HCT116 (cell line): Measurements from ENCODE around the gene XRN2. TPM values are rescaled to one million over a fixed set of nuclear protein-coding genes. Genes with fewer than 3 reads are reported as not detected.

Experiments
- ATAC-seq: fragments of 200-7000 bp; cut with Tn5 transposase; 2 replicates; pipeline ENCODE4 v1.9.1; 2020; ENCODE audit warnings: mild to moderate bottlenecking, moderate library complexity
- BruUV-seq: library from RNA; stranded (reverse); fragments of 400-500 nt; replicated peaks from 2 replicates; lab custom pipeline; 2021; lab: Mats Ljungman, UMichigan
- CTCF ChIA-PET: fragments of 300-600 bp; sonication (Branson Sonifier 250); formaldehyde crosslinking; loops from one replicate; lab custom pipeline; 2021; ENCODE audit warnings: antibody characterized with exemption; lab: Charles Lee
- POLR2A ChIA-PET: fragments of 300-600, 350-600 bp; sonication (Branson Sonifier 250); formaldehyde crosslinking; loops from one replicate; lab custom pipeline; 2021; ENCODE audit warnings: antibody characterized with exemption; lab: Charles Lee
- RAD21 ChIA-PET, 2 experiments: fragments of 300-600 bp; sonication (Branson Sonifier 250); formaldehyde crosslinking; loops; one replicate each; lab custom pipeline; 2023; ENCODE audit warnings: low total read pairs in 2 of 2; ENCODE audit not compliant: uncharacterized antibody in 2 of 2, unreplicated experiment in 2 of 2, low non-redundant PET in 1 of 2; lab: Charles Lee
- DNase-seq: peaks from one replicate; pipeline ENCODE4 v3.0.0-alpha.2; 2010; ENCODE audit warnings: low read depth, low spot score
- H2AFZ ChIP-seq: fragments of 200-600 bp; shearing (Covaris generic), sonication (generic); 2 replicates; pipeline ENCODE4 v1.6.1; 2017; ENCODE audit warnings: low read depth, mixed run types, mixed read lengths, antibody characterized with exemption, low read length; ENCODE audit not compliant: poor library complexity, severe bottlenecking
- H3K27ac ChIP-seq: 2 replicates; pipeline ENCODE4 v1.5.1; 2012; ENCODE audit warnings: low read depth, low read length
- H3K27me3 ChIP-seq: fragments of 200-600 bp; sonication (generic); 2 replicates; pipeline ENCODE4 v1.6.1; 2016; ENCODE audit warnings: mixed run types, low read length, mixed read lengths; ENCODE audit not compliant: insufficient read depth
- H3K36me3 ChIP-seq, 2 experiments: fragments of 200-500 bp in 1 of 2; fragments of 200-600 bp in 1 of 2; sonication (Bioruptor generic) in 1 of 2; sonication (generic) in 1 of 2; 2 replicates each; pipeline versions ENCODE4 v1.5.1 to v1.6.1; 2014 to 2016; ENCODE audit warnings: low read length in 2 of 2, inconsistent platforms in 1 of 2, mixed read lengths in 1 of 2, mixed run types in 1 of 2; ENCODE audit not compliant: insufficient read depth in 2 of 2, control insufficient read depth in 1 of 2
- H3K4me1 ChIP-seq, 2 experiments: fragments of 200-600 bp in 1 of 2; sonication (generic) in 1 of 2; 2 replicates each; pipeline versions ENCODE4 v1.5.1 to v1.6.1; 2012 to 2017; ENCODE audit warnings: low read length in 2 of 2, inconsistent platforms in 1 of 2, mild to moderate bottlenecking in 1 of 2, mixed read lengths in 1 of 2, mixed run types in 1 of 2, moderate library complexity in 1 of 2; ENCODE audit not compliant: insufficient read depth in 2 of 2, control insufficient read depth in 1 of 2
- H3K4me2 ChIP-seq: fragments of 200-600 bp; sonication (generic); 2 replicates; pipeline ENCODE4 v1.6.1; 2017; ENCODE audit warnings: mixed run types, low read length, mixed read lengths
- H3K4me3 ChIP-seq, 2 experiments: fragments of 200-600 bp in 1 of 2; sonication (generic) in 1 of 2; replicated peaks in 1 of 2; 2 replicates each; pipeline ENCODE4 v1.5.1; 2011 to 2016; ENCODE audit warnings: low read length in 2 of 2, control low read depth in 1 of 2, low read depth in 1 of 2, mild to moderate bottlenecking in 1 of 2, mixed read lengths in 1 of 2, mixed run types in 1 of 2
- H3K79me2 ChIP-seq: fragments of 200-600 bp; sonication (generic); 2 replicates; pipeline ENCODE4 v1.6.1; 2017; ENCODE audit warnings: mild to moderate bottlenecking, mixed run types, low read length, moderate library complexity, mixed read lengths; ENCODE audit not compliant: insufficient read depth
- H3K9ac ChIP-seq: fragments of 200-600 bp; sonication (generic); 2 replicates; pipeline ENCODE4 v1.6.1; 2016; ENCODE audit warnings: low read length, mixed read lengths
- H3K9me2 ChIP-seq: fragments of 200-600 bp; sonication (generic), shearing (Covaris generic); 2 replicates; pipeline ENCODE4 v1.6.1; 2017; ENCODE audit warnings: mixed run types, mild to moderate bottlenecking, moderate library complexity; ENCODE audit not compliant: insufficient read depth
- H3K9me3 ChIP-seq, 2 experiments: fragments of 200-500 bp in 1 of 2; fragments of 200-600 bp in 1 of 2; sonication (Bioruptor generic) in 1 of 2; sonication (generic) in 1 of 2; 2 replicates each; pipeline ENCODE4 v1.6.1; 2014 to 2017; ENCODE audit warnings: low read length in 2 of 2, mixed read lengths in 2 of 2, inconsistent platforms in 1 of 2, low read depth in 1 of 2, mild to moderate bottlenecking in 1 of 2, mixed run types in 1 of 2, moderate library complexity in 1 of 2; ENCODE audit not compliant: control insufficient read depth in 1 of 2, insufficient read depth in 1 of 2
- H4K20me1 ChIP-seq: fragments of 200-600 bp; sonication (generic), shearing (Covaris generic); 2 replicates; pipeline ENCODE4 v1.6.1; 2017; ENCODE audit warnings: mixed run types, mild to moderate bottlenecking, moderate library complexity; ENCODE audit not compliant: insufficient read depth
- CBX3 ChIP-seq: IDR thresholded peaks from 2 replicates; pipeline ENCODE4 v1.6.1; 2012; ENCODE audit warnings: low read depth
- ELF1 ChIP-seq: IDR thresholded peaks from 2 replicates; pipeline ENCODE4 v1.6.1; 2012; ENCODE audit warnings: low read depth, borderline replicate concordance
- EZH2 ChIP-seq: fragments of 200-600 bp; sonication (generic); IDR thresholded peaks from 2 replicates; pipeline ENCODE4 v1.6.1; 2017; ENCODE audit warnings: antibody characterized with exemption, mixed run types
- FOSL1 ChIP-seq: IDR thresholded peaks from 2 replicates; pipeline ENCODE4 v1.6.1; 2012; ENCODE audit warnings: low read depth
- POLR2A ChIP-seq: IDR thresholded peaks from 2 replicates; pipeline ENCODE4 v1.7.0; 2011; ENCODE audit warnings: borderline replicate concordance; ENCODE audit not compliant: insufficient read depth, insufficient read length; ENCODE audit errors: extremely low read depth
- POLR2AphosphoS5 ChIP-seq: IDR thresholded peaks from 2 replicates; pipeline ENCODE4 v1.6.1; 2011; ENCODE audit warnings: mild to moderate bottlenecking, low read depth, low read length, moderate library complexity
- RAD21 ChIP-seq: IDR thresholded peaks from 2 replicates; pipeline ENCODE4 v1.6.1; 2012; ENCODE audit warnings: low read depth, mild to moderate bottlenecking
- SIN3A ChIP-seq: IDR thresholded peaks from 2 replicates; pipeline ENCODE4 v1.6.1; 2012; ENCODE audit warnings: low read depth
- SRF ChIP-seq: IDR thresholded peaks from 2 replicates; pipeline ENCODE4 v1.6.1; 2012; ENCODE audit warnings: low read depth
- TCF7L2 ChIP-seq: IDR thresholded peaks from 2 replicates; pipeline ENCODE4 v1.7.0; 2011; ENCODE audit warnings: borderline replicate concordance, inconsistent platforms; ENCODE audit not compliant: insufficient read depth, insufficient read length; ENCODE audit errors: extremely low read depth
- YY1 ChIP-seq: IDR thresholded peaks from 2 replicates; pipeline ENCODE4 v1.6.1; 2011; ENCODE audit warnings: low read length, low read depth, moderate library complexity, mild to moderate bottlenecking; ENCODE audit not compliant: insufficient replicate concordance; ENCODE audit errors: extremely low read depth
- ZNF274 ChIP-seq: fragments of 200-500 bp; sonication (Bioruptor generic); IDR thresholded peaks from 2 replicates; pipeline ENCODE4 v1.6.1; 2014; ENCODE audit warnings: mild to moderate bottlenecking, low read depth, low read length, inconsistent platforms
- intact Hi-C: fragments of 100-400 bp; cut with micrococcal nuclease; formaldehyde crosslinking; loops from 2 replicates; pipeline ENCODE4 v1.10.0; 2022
- total RNA-seq: library from RNA; stranded (reverse); gene quantifications from one replicate; pipeline ENCODE4 v1.2.1, GENCODE V29; 2021; ENCODE audit not compliant: unreplicated experiment
- TF ChIP-seq, protein P1 (sequence below): IDR thresholded peaks from 2 replicates; pipeline ENCODE4 v1.6.1; 2012
- TF ChIP-seq, protein P2 (sequence below), 3 experiments: fragments of 200-600 bp in 1 of 3; sonication (generic) in 1 of 3; IDR thresholded peaks in 2 of 3; conservative IDR thresholded peaks in 1 of 3; 2 replicates each; pipeline ENCODE4 v1.5.1; 2012 to 2017; ENCODE audit warnings: low read depth in 2 of 3, low read length in 2 of 3, antibody characterized with exemption in 1 of 3, borderline replicate concordance in 1 of 3, control low read depth in 1 of 3, mild to moderate bottlenecking in 1 of 3, mixed read lengths in 1 of 3, mixed run types in 1 of 3, moderate library complexity in 1 of 3; ENCODE audit not compliant: insufficient read depth in 1 of 3
- TF ChIP-seq, protein P3 (sequence below): IDR thresholded peaks from 2 replicates; pipeline ENCODE4 v1.6.1; 2012

XRN2 gene
- total RNA-seq, 1 experiment from 2014 or later: 101 TPM

DNA sequence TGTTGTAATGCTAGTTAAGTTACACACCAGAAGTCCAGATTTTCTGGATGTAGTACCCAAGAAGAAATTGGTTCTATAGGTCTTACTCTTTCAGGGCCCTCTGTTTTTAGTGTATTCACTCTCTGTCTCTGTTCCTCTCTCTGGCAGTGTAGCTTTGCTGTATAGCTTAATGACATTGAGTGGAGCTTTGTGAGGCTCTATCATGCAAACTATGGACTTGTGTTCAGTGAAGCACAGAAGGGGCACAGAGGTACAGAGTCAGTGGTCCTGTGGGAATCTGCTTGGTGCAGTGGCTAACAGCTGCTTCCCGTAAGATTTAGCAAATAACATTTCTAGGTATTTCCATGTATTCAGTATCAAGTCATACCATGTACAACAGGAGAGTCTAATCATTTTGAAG lies 68.1 kb downstream of the XRN2 start:
- Histone ChIP-seq H3K36me3 (peaks cover 17 to 19% of the 10 kb centered on the region in 2 experiments; a peak in 3 of 4 replicates), H3K4me2 (no peak overlapping the region), H3K9me3 (no peaks in the 10 kb centered on the region), H2AFZ (no peak overlapping the region), H3K4me3 (no peak overlapping the region), H3K79me2 (peaks cover 65% of the 10 kb centered on the region), H3K27me3 (no peaks in the 10 kb centered on the region), H4K20me1 (peaks cover 14% of the 10 kb centered on the region; the same call in 1 of the 2 replicates), H3K4me1 (no peaks in the 10 kb centered on the region), H3K27ac (no peak overlapping the region), H3K9ac (no peak overlapping the region), H3K9me2 (no peaks in the 10 kb centered on the region)
- RAD21 ChIA-PET: no interaction called here
- CTCF ChIA-PET: no interaction called here
- TF ChIP-seq RAD21 (no peak), SRF (no peak), CBX3 (no peak), POLR2AphosphoS5 (no peak), ELF1 (no peak), ZNF274 (no peak), YY1 (no peak), TCF7L2 (no peak), POLR2A (no peak), EZH2 (no peak), SIN3A (no peak), FOSL1 (no peak)
- TF ChIP-seq, protein P1, sequence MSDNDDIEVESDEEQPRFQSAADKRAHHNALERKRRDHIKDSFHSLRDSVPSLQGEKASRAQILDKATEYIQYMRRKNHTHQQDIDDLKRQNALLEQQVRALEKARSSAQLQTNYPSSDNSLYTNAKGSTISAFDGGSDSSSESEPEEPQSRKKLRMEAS: no peak
- TF ChIP-seq, protein P2, sequence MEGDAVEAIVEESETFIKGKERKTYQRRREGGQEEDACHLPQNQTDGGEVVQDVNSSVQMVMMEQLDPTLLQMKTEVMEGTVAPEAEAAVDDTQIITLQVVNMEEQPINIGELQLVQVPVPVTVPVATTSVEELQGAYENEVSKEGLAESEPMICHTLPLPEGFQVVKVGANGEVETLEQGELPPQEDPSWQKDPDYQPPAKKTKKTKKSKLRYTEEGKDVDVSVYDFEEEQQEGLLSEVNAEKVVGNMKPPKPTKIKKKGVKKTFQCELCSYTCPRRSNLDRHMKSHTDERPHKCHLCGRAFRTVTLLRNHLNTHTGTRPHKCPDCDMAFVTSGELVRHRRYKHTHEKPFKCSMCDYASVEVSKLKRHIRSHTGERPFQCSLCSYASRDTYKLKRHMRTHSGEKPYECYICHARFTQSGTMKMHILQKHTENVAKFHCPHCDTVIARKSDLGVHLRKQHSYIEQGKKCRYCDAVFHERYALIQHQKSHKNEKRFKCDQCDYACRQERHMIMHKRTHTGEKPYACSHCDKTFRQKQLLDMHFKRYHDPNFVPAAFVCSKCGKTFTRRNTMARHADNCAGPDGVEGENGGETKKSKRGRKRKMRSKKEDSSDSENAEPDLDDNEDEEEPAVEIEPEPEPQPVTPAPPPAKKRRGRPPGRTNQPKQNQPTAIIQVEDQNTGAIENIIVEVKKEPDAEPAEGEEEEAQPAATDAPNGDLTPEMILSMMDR (IDR thresholded peaks at IDR 0.05 in 2 of 3, conservative IDR thresholded peaks at IDR 0.05 in 1 of 3; ENCODE audit: borderline replicate concordance in 1 of 3, insufficient read depth in 1 of 3, low read depth in 2 of 3, low read length in 2 of 3): no peak
- TF ChIP-seq, protein P3, sequence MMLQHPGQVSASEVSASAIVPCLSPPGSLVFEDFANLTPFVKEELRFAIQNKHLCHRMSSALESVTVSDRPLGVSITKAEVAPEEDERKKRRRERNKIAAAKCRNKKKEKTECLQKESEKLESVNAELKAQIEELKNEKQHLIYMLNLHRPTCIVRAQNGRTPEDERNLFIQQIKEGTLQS: no peak
- ATAC-seq (no peak), DNase-seq (no peak)
- intact Hi-C loops: no loop called here
- POLR2A ChIA-PET: no interaction called here
- no TSS peak for BruUV-seq
